GM11168 (cell line): ENCODE results near the gene LRRC51.
"Not testable (repeated sequence)": the region's sequence is repeated elsewhere in the genome, so short reads cannot be mapped to it uniquely, and the experiment has no call there.

Experiments
- in situ Hi-C: fragments of 300-500 bp; cut with MboI; formaldehyde crosslinking; loops from one replicate; pipeline ENCODE4 v1.12.0; 2022; ENCODE audit warnings: low sequenced_read_pairs; ENCODE audit not compliant: unreplicated experiment

The LRRC51 gene

GRCh38 chr11:72135891-72136683 is 55.4 kb downstream of the LRRC51 start:
- in situ Hi-C loops = no loop called here

DNA sequence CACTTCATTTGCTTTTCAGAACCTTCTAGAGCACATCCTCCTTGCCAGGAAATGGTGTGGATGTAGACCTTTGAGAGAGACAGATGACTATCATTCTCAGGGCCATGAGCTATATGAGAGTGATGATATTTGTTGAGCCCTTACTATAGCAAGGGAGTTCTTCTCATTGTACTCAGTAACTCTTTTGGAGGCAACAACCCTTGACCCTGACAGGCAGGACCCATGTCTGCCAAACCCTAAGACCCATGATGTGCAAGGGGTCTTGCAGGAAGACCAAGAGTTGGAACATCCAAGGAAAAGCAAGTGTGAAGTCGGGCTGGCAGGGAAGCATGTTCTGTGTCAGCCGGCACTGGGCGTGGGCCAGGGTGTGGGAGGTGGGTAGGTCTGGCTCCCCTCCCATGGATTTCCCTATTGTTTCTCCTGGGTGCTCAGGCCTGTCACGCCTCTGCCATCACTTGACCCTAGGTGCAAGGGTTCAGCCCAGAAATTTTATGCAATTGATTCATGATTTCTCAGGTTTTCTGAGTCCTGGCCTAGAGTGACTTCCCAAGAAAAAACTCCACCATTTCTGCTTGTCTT is 56.1 kb downstream of the LRRC51 start:
- in situ Hi-C loops = no loop called here

DNA sequence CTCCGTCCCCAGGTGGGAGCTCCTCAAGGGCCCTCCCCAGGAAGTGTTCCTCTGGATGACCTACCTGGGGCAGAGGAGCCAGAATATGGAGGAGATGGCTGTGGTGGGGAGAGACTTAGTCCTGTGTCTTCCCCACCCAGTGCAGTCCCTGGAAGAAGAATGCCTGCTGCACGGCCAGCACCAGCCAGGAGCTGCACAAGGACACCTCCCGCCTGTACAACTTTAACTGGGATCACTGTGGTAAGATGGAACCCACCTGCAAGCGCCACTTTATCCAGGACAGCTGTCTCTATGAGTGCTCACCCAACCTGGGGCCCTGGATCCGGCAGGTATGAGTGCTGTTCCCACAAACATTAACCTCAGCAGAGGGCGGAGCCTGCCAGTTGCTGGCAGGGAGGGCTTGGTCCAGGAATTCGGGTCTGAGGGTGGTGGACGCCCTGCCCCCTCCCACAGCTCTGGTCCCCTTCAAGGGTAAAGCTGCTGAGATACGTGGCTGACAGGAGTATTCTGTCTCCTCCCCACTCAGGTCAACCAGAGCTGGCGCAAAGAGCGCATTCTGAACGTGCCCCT is 58.3 kb downstream of the LRRC51 start:
- in situ Hi-C loops = no loop called here

DNA sequence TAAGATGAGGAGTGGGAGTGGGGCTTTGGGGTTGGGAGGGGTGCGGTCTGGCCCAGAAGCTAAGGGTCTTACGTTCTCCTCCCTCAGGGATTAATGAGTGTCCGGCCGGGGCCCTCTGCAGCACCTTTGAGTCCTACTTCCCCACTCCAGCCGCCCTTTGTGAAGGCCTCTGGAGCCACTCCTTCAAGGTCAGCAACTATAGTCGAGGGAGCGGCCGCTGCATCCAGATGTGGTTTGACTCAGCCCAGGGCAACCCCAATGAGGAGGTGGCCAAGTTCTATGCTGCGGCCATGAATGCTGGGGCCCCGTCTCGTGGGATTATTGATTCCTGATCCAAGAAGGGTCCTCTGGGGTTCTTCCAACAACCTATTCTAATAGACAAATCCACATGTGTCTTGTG is 58.9 kb downstream of the LRRC51 start:
- in situ Hi-C loops = no loop called here

- in situ Hi-C loops = no loop called here
These were observed 60.0 kb downstream of the LRRC51 start for GRCh38 chr11:72140661-72141060.

DNA sequence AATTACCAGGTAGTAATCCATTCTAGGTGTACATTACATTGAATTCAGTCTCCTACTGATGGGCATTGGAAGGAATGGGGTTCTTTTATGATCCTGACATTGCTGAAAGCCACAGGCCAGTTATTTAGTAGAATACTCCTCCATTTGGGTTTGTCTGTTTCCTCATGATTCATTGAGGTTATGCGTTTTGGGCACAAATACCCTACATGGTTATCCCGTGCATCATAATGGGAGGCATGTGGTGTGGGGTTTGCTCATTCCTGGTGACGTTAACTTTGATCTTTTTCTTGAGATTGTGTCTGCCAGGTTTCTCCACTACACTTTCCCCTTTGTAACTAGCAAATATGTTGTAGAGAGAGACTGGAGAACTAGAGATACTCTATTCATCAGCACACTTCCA is 60.4 kb downstream of the LRRC51 start:
- in situ Hi-C loops = no loop called here

DNA sequence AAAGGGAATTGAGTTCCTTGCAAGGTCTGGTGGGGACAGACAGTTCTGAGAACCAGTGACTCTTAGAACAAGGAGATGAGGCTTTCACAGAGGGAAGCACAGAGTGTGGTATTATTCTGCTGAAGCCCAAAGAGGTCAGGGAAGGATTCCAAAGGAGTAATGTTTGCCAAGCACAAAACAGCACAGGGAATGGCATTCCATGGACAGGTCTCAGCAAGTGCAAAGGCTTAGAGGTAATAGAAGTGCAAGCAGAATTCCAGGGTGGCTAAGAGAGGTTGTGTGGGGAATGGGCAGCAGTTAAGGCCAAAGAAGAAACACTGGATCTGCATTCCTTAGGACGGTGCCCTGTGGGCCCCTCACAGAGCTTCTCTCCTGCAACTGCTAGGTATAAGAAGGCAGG is 61.4 kb downstream of the LRRC51 start:
- in situ Hi-C loops = not testable (repeated sequence)

DNA sequence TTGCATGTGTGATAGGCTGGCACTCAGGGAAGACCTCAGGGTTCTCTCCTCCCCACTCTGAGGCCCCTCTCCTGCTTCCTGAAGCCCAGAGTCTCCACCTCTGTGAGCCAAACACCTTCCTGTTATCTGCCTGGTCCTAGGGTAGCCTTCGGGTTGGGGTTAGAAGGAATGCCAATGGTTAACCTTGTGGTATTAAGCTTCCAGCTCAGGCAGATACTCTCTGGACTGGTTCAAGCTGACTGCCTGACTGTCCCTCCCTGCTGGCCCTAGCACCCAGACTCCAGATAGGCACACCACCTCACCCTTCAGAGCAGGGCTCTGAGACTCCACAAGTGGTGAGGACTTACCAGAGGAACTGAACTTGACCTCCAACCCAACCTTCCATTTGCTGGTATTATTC is 61.9 kb downstream of the LRRC51 start:
- in situ Hi-C loops = not testable (repeated sequence)

GRCh38 chr11:72144807-72145565 is 64.3 kb downstream of the LRRC51 start:
- in situ Hi-C loops = no loop called here
